Keratinocyte (primary cell): Measurements from ENCODE around the gene DUSP22.

Source experiments
- CTCF ChIP-seq, 3 experiments: IDR thresholded peaks in 1 of 3; conservative IDR thresholded peaks in 1 of 3; optimal IDR thresholded peaks in 1 of 3; 2 replicates in 2 of 3; 3 replicates in 1 of 3; pipeline versions ENCODE3 to v1.5.1; 2011; ENCODE audit warnings: low read length in 3 of 3, mild to moderate bottlenecking in 3 of 3, moderate library complexity in 2 of 3, control low read depth in 1 of 3, inconsistent platforms in 1 of 3; ENCODE audit not compliant: insufficient read depth in 2 of 3; ENCODE audit errors: extremely low read depth in 1 of 3
- EZH2 ChIP-seq: IDR thresholded peaks from one replicate; pipeline ENCODE4 v1.6.1; 2012; ENCODE audit warnings: inconsistent platforms, mild to moderate bottlenecking, low read length, moderate library complexity

GRCh38 chr6:385614-386013 lies 93.3 kb downstream of the DUSP22 start:
- no peak for TF ChIP-seq CTCF (optimal IDR thresholded peaks at IDR 0.05 in 1 of 3, IDR thresholded peaks at IDR 0.05 in 1 of 3, conservative IDR thresholded peaks at IDR 0.05 in 1 of 3; ENCODE audit: extremely low read depth in 1 of 3, insufficient read depth in 2 of 3, low read length in 3 of 3)
- no peak for TF ChIP-seq EZH2
